Dermis microvascular lymphatic vessel endothelial cell (primary cell): ENCODE results near the gene SLC38A2. TPM values are rescaled to one million over a fixed set of nuclear protein-coding genes. Genes with fewer than 3 reads are reported as not detected.

Source experiments
- DNase-seq, 2 donors: peaks; one replicate each; pipeline versions ENCODE4 v3.0.0 to v3.0.0-alpha.2; 2010; ENCODE audit warnings: low read depth in 2 of 2
- total RNA-seq: library from RNA; depleted of rRNA; stranded (reverse); fragments of >200 nt; gene quantifications from 2 replicates; pipeline ENCODE4 v1.2.1, GENCODE V29; 2014

Gene SLC38A2
- total RNA-seq, 1 donor from 2014 or later, result 451 TPM

GRCh38 chr12:46362895-46363581 is 9.5 kb downstream of the SLC38A2 start:
- DNase-seq, result peak in 1 of 2 donors; percentile 14

DNA sequence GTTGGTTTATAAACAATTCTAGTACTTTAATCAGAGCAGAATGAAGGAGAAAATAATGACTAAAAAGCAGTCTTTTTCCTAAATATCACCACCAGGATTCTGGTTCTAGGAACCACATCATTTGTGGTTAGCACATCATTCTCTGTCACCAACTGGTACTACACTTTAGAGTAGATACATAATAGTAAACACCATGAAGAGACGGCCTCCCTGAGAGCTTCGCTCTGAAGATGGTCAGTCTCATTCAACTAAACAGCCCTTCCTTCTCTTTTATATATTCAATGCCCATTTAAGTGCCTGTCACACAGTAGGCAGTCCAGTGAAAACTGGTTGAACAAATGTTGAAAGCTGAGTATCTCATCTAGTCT is 10.9 kb downstream of the SLC38A2 start:
- DNase-seq, result no peak

DNA sequence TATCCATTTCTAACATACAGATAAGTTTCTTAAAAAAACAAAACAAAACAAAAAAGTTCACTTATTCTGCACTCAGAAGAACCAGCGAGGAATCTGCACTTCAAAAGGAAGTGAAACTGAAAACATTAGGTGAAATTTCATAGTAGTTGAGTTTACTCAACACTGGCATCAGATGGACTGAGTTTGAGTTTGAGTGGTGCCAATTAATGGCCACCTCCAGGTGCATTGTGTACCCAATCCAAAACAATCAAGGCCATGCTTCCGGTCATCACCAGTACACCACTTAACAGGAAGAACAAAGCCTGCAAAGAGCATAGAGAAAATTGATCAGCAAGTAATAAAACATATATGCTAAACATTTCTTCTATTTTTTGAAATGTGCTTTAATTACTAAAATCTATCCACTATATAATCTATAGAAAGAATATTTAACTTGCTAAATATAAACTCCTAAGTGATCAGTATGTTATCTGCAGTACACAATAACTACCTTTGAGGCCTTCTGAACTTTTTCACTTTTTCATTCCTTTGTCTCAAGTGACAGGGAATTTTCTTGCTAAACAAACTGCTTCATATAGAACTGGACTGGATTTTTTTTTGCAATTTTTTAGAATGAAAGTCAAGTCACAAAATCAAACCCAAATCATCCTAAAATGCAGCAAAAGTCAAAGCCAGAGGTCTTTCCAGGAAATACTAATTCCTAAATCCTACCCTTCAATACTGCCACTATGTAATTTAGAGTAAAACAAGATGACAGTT is 11.5 kb downstream of the SLC38A2 start:
- peak in 1 of 2 donors; percentile 32 for DNase-seq

DNA sequence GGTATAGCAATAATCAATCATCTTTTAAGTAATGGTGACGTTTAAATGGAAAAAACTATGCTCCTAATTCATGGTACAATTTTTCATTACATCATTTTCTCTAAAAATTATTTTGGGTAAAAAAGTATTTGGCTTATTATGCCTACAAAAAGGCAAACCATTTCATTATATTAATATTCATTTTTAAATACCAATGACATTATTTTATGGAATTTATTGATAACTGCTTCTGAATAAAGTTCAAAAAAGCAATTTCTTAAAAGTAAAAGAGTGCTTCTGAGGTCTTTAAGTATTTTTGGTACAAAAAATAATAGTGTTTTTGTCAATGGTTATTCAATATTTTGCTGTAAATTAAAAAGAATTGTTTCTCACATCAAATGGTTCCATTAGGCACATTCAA is 12.2 kb downstream of the SLC38A2 start:
- no peak for DNase-seq

- DNase-seq, result no peak
Measured at GRCh38 chr12:46359667-46360280, 12.8 kb downstream of the SLC38A2 start.

GRCh38 chr12:46358791-46359666 is 13.5 kb downstream of the SLC38A2 start:
- no peak for DNase-seq

DNA sequence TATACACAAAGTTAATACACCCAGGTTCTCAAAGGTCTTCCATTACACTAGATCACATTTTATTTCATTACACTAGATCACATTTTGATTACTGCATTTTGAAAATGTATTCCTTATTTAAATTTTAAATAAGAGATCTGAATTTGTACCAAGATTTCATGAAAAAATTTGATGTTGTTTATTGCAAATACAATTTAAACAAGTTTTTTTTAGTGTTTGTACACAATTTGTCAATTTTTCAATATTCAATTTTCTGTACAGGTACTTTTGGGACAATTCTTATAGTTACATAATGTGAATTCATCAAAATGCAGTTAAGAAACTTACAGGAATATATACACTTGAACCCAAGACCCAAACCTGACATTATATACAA is 14.3 kb downstream of the SLC38A2 start:
- DNase-seq, result no peak

GRCh38 chr12:46357438-46358324 is 14.9 kb downstream of the SLC38A2 start:
- DNase-seq, result peak; percentile 68 to 75

DNA sequence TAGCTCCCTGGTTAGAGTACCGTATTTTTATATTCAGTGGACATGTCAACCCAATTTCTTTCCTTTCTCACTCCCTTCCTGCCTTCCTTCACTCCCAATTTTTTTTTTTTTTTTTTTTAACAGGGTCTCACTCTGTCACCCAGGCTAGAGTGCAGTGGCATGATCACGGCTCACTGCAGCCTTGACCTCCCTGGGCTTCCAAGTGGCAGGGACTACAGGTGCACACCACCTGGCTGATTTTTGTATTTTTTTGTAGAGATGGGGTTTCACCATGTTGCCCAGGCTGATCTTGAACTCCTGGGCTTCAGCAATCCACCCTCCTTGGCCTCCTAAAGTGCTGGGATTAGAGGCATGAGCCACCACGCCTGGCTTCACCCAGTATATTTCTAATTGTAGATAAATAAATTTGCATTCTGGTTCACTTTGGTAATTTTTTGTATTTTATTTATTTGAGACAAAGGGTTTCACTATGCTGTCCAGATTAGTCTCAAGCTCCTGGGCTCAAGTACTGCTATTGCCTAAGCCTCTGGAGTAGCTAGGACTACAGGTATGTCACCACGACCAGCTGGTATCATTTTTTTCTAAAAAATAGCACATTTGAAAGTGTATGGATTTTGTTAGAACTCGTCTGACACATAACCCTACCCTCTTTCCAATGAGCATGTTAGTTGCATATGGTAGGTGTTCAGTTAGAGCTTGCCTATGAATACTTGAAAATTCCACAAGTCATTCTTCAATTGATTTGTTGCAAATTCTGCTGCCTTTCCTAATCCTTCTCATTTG is 15.7 kb downstream of the SLC38A2 start:
- peak; percentile 61 to 66 for DNase-seq

GRCh38 chr12:46354802-46355199 is 17.8 kb downstream of the SLC38A2 start:
- DNase-seq, result no peak

DNA sequence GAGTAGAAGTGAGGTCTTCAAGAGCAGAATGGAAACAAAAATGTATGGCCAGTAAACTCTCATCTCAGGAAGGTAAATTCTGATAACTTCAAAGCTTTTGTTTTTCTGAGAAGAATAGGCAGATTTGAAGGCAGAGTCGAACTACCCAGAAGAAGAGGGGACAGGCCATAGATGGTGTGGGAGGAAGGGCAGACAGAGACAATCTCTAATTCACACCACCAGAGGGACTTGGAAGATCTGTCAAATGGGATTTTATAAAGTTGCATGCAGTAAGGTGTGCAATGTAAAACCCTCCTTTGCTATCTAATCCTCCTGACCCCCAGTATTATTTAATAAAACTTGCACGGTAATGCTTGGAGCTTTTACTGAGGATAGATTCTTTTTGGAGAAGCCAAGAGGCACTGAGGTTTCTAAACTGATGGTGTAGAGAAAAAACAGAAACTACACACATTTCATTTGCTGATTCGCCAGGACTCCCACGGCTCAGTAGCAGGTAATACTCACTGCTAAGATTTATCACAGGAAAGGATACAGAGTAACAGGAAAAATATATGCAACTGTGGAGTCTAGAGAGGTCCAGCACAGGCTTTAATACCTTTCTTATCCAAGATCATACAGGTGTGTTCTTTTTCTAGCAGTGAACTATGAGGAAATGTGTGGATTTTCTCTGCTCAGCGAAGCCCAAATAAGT is 18.3 kb downstream of the SLC38A2 start:
- DNase-seq, result peak in 1 of 2 donors; percentile 24

GRCh38 chr12:46351886-46352650 is 20.5 kb downstream of the SLC38A2 start:
- no peak for DNase-seq

DNA sequence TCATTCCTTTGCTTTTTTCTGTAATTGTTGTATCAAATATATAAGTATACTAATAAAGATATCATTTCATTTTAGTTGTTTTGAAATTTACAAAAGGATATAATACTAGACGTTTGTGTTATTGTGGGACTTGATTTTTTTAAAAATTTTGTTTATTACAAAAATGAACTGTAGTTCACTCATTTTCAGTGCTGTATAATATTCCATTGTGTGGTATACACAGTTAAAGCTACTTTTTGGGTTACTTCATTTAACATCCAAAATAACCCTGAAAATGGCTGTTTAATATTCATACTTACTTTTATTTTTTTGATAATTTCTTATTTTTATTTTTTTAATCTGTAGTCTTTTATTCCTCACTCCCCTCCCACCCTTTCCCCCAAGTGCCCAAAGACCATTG is 21.4 kb downstream of the SLC38A2 start:
- no peak for DNase-seq

- DNase-seq, result peak; percentile 77 to 81
Measured at GRCh38 chr12:46349253-46349652, 23.3 kb downstream of the SLC38A2 start.

GRCh38 chr12:46343118-46343852 is 29.3 kb downstream of the SLC38A2 start:
- DNase-seq, result no peak

GRCh38 chr12:46342562-46343033 is 30.0 kb downstream of the SLC38A2 start:
- peak; percentile 55 to 72 for DNase-seq

GRCh38 chr12:46339051-46339450 is 33.5 kb downstream of the SLC38A2 start:
- DNase-seq, result no peak

DNA sequence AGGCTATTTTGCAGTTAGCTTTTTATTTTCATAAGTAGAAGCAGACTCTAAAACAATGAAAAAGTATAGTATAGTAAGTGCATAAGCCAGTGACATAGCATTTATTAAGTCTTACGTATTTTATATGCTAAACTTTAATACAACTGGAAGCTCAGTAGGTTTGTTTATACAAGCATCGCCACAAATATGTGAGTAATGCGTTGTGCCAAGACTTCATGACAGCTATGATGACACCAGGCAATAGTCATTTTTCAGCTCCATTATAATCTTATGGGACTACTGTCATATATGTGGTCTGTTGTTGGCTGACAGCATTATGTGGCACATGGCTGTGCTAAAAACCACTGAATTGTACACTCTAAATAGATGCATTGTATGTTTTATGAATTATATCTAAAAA is 40.3 kb downstream of the SLC38A2 start:
- no peak for DNase-seq
